A549 (cell line): ENCODE results near the gene PSMD2. TPM values are rescaled to one million over a fixed set of nuclear protein-coding genes. Genes with fewer than 3 reads are reported as not detected.
A peak's percentile ranks its signal among the peaks of the same experiment; 100 is the strongest.

ENCODE experiments used
- ATAC-seq, 2 experiments: fragments of 200-7000 bp in 1 of 2; fragments of >200 bp in 1 of 2; cut with Nextera tagmentation in 1 of 2; cut with Tn5 transposase in 1 of 2; 3 replicates each; pipeline versions ENCODE4 v1.8.0 to v1.9.1; 2018 to 2020; ENCODE audit warnings: mild to moderate bottlenecking in 1 of 2, moderate library complexity in 1 of 2
- CTCF ChIA-PET: fragments of 300-600 bp; sonication (Branson Sonifier 250); formaldehyde crosslinking; extraction: SDS; loops from one replicate; lab custom pipeline; 2021; ENCODE audit warnings: antibody characterized with exemption, inconsistent platforms; lab: Yijun Ruan, JAX
- POLR2A ChIA-PET: fragments of 350-600 bp; formaldehyde crosslinking; extraction: SDS; loops from one replicate; lab custom pipeline; 2021; ENCODE audit warnings: antibody characterized with exemption, inconsistent platforms; lab: Yijun Ruan, JAX
- DNase-seq, 2 experiments: peaks; one replicate each; pipeline versions ENCODE4 v3.0.0 to v3.0.0-alpha.2; 2011 to 2016; ENCODE audit warnings: low read depth in 1 of 2, low spot score in 1 of 2
- FAIRE-seq: peaks from 2 replicates; lab custom pipeline; 2011; peaks lifted over from hg19 to GRCh38; lab: Jason Lieb, UNC
- H3K27ac ChIP-seq, 2 experiments: fragments of >200 bp; sonication (Bioruptor Twin); formaldehyde crosslinking; 3 replicates each; pipeline ENCODE4 v1.5.1; 2016 to 2017
- H3K4me1 ChIP-seq: fragments of >200 bp; sonication (Bioruptor Twin); formaldehyde crosslinking; 3 replicates; pipeline ENCODE4 v1.6.1; 2016
- H3K4me2 ChIP-seq: fragments of >200 bp; sonication (Bioruptor Twin); formaldehyde crosslinking; 3 replicates; pipeline ENCODE4 v1.6.1; 2016
- H3K4me3 ChIP-seq: fragments of >200 bp; sonication (Bioruptor Twin); formaldehyde crosslinking; 3 replicates; pipeline ENCODE4 v1.5.1; 2016
- H3K9me3 ChIP-seq: fragments of >200 bp; sonication (Bioruptor Twin); formaldehyde crosslinking; 3 replicates; pipeline ENCODE4 v1.6.1; 2016
- ATOH8 ChIP-seq: fragments of 250-450 bp; sonication (Bioruptor Pico); IDR thresholded peaks from 2 replicates; pipeline ENCODE4 v1.5.0; 2020; ENCODE audit warnings: low read depth, mild to moderate bottlenecking, moderate library complexity
- BCL3 ChIP-seq: fragments of >200 bp; sonication (Bioruptor Twin); formaldehyde crosslinking; IDR thresholded peaks from 3 replicates; pipeline ENCODE4 v1.6.1; 2016
- BHLHE40 ChIP-seq: IDR thresholded peaks from 2 replicates; pipeline ENCODE4 v1.6.1; 2012; ENCODE audit warnings: low read depth, low read length, inconsistent platforms
- CEBPB ChIP-seq, 2 experiments: fragments of >200 bp in 1 of 2; sonication (Bioruptor Twin) in 1 of 2; formaldehyde crosslinking in 1 of 2; IDR thresholded peaks; 2 replicates each; pipeline ENCODE4 v1.6.1; 2012 to 2016
- E2F6 ChIP-seq: IDR thresholded peaks from 2 replicates; pipeline ENCODE4 v1.6.1; 2012; ENCODE audit warnings: low read depth, borderline replicate concordance
- FOSB ChIP-seq: fragments of 250-450 bp; sonication (Bioruptor Pico); IDR thresholded peaks from 2 replicates; pipeline ENCODE4 v1.5.0; 2020; ENCODE audit warnings: mild to moderate bottlenecking, moderate library complexity
- FOSL2 ChIP-seq, 2 experiments: fragments of 450-650 bp in 1 of 2; fragments of >200 bp in 1 of 2; sonication (Bioruptor Twin) in 1 of 2; formaldehyde crosslinking; IDR thresholded peaks; 2 replicates each; pipeline versions ENCODE4 v1.5.0 to v1.6.1; 2016 to 2020; ENCODE audit warnings: mild to moderate bottlenecking in 1 of 2, moderate library complexity in 1 of 2
- HDAC2 ChIP-seq: fragments of 200-600 bp; sonication (generic); IDR thresholded peaks from 2 replicates; pipeline ENCODE4 v1.6.1; 2016
- HES2 ChIP-seq: fragments of >200 bp; sonication (Bioruptor Twin); formaldehyde crosslinking; IDR thresholded peaks from 2 replicates; pipeline ENCODE4 v1.6.1; 2016
- HOXA7 ChIP-seq: fragments of 250-450 bp; sonication (Bioruptor Pico); IDR thresholded peaks from 2 replicates; pipeline ENCODE4 v1.5.0; 2020; ENCODE audit warnings: mild to moderate bottlenecking, moderate library complexity
- JUN ChIP-seq, 2 experiments: fragments of >200 bp; sonication (Bioruptor Twin); formaldehyde crosslinking; IDR thresholded peaks; 2 replicates in 1 of 2; 3 replicates in 1 of 2; pipeline ENCODE4 v1.6.1; 2016 to 2017
- JUNB ChIP-seq: fragments of >200 bp; sonication (Bioruptor Twin); formaldehyde crosslinking; IDR thresholded peaks from 2 replicates; pipeline ENCODE4 v1.6.1; 2016
- KDM5A ChIP-seq: fragments of 200-600 bp; sonication (generic); IDR thresholded peaks from 2 replicates; pipeline ENCODE4 v1.6.1; 2016; ENCODE audit warnings: antibody characterized with exemption, mild to moderate bottlenecking
- MAFK ChIP-seq: fragments of 450-650 bp; IDR thresholded peaks from 2 replicates; pipeline ENCODE4 v1.6.1; 2014; ENCODE audit not compliant: partially characterized antibody
- MAX ChIP-seq: IDR thresholded peaks from 2 replicates; pipeline ENCODE4 v1.6.1; 2012
- NFE2L2 ChIP-seq: fragments of 150-350 bp; conservative IDR thresholded peaks from 2 replicates; pipeline ENCODE4 v1.6.1; 2014; ENCODE audit warnings: low read length
- NPAS2 ChIP-seq: fragments of 250-450 bp; sonication (Bioruptor Pico); IDR thresholded peaks from 2 replicates; pipeline ENCODE4 v1.8.0; 2022; ENCODE audit warnings: mild to moderate bottlenecking, moderate library complexity, borderline replicate concordance
- PBX3 ChIP-seq: IDR thresholded peaks from 2 replicates; pipeline ENCODE4 v1.6.1; 2012
- POLR2A ChIP-seq: IDR thresholded peaks from 2 replicates; pipeline ENCODE4 v1.6.1; 2012; ENCODE audit warnings: mild to moderate bottlenecking, low read length
- POLR2AphosphoS2 ChIP-seq: conservative IDR thresholded peaks from 2 replicates; pipeline ENCODE4 v1.6.1; 2012; ENCODE audit warnings: low read length, improper control_type of control experiment, inconsistent platforms
- RAD21 ChIP-seq, 2 experiments: fragments of >200 bp in 1 of 2; sonication (Bioruptor Twin) in 1 of 2; formaldehyde crosslinking in 1 of 2; IDR thresholded peaks in 1 of 2; conservative IDR thresholded peaks in 1 of 2; 2 replicates in 1 of 2; 3 replicates in 1 of 2; pipeline ENCODE4 v1.6.1; 2012 to 2018; ENCODE audit warnings: inconsistent platforms in 1 of 2
- RFX5 ChIP-seq: fragments of 450-650 bp; IDR thresholded peaks from 2 replicates; pipeline ENCODE4 v1.7.1; 2014; ENCODE audit warnings: antibody characterized with exemption, mild to moderate bottlenecking, moderate library complexity
- RNF2 ChIP-seq: fragments of 200-600 bp; sonication (generic); IDR thresholded peaks from 2 replicates; pipeline ENCODE4 v1.6.1; 2016; ENCODE audit warnings: low read depth, mild to moderate bottlenecking, antibody characterized with exemption, moderate library complexity, borderline replicate concordance
- SMC3 ChIP-seq: fragments of >200 bp; sonication (Bioruptor Twin); formaldehyde crosslinking; IDR thresholded peaks from 3 replicates; pipeline ENCODE4 v1.6.1; 2018; ENCODE audit warnings: inconsistent platforms
- SREBF2 ChIP-seq: fragments of 450-650 bp; IDR thresholded peaks from 2 replicates; pipeline ENCODE4 v1.6.1; 2014; ENCODE audit warnings: mild to moderate bottlenecking, moderate library complexity
- USF2 ChIP-seq: fragments of 450-650 bp; IDR thresholded peaks from 2 replicates; pipeline ENCODE4 v1.6.1; 2014; ENCODE audit warnings: antibody characterized with exemption
- WGBS: methylation state at CpG from one replicate; pipeline ENCODE4 v1.1.6; 2017; ENCODE audit errors: missing lambda C conversion rate; 5-methylcytosine and 5-hydroxymethylcytosine counted together
- polyA plus RNA-seq, 4 experiments: library from polyadenylated mRNA; depleted of rRNA in 3 of 4; stranded (reverse); fragments of >200 nt; fragmentation: RNase III in 1 of 4; extraction: RNeasy Plus Mini Kit Qiagen cat#74134 plus additional on column Dnase treatment in 1 of 4; gene quantifications; 2 replicates in 3 of 4; 3 replicates in 1 of 4; pipeline ENCODE4 v1.2.3, GENCODE V29; 2011 to 2017

The PSMD2 gene
- polyA plus RNA-seq, 2 of the 4 experiments (the other 2 are of a cell fraction): 267 to 541 TPM

- TF ChIP-seq E2F6: no peak
Measured at GRCh38 chr3:184336547-184337398, 37.7 kb downstream of the PSMD2 start (continued).

GRCh38 chr3:184337399-184337714, 38.3 kb downstream of the PSMD2 start, which contains the start of gene FAM131A:
Gene FAM131A (plus strand): TSS chr3:184337600. CDS start chr3:184337631, 31 bp downstream.
- WGBS: 94% methylated on average over 6 of the region's 6 CpGs
- POLR2A ChIA-PET: no interaction called here
- CTCF ChIA-PET: interaction anchor here (1.0 to 2.6 kb wide), 5 partner anchors 12 to 32 kb away, joined by 3 to 9 read pairs (median 4); no protein-coding TSS in a partner anchor
- Histone ChIP-seq H3K4me3 (peak within 1 kb of the TSS; percentile 91), H3K27ac (peak within 1 kb of the TSS; percentile 94 to 97), H3K4me2 (peak within 1 kb of the TSS; percentile 96), H3K4me1 (peaks cover 37% of the 10 kb centered on the region; the same call in 2 of the 3 replicates), H3K9me3 (no peaks in the 10 kb centered on the region)
- no peak for TF ChIP-seq CEBPB (IDR thresholded peaks at IDR 0.05)
- no peak for TF ChIP-seq PBX3
- no peak for TF ChIP-seq POLR2A
- no peak for TF ChIP-seq BHLHE40
- no peak for TF ChIP-seq ATOH8 (CRISPR knock-in tag)
- TF ChIP-seq FOSB (CRISPR knock-in tag): no peak
- no peak for TF ChIP-seq JUN (IDR thresholded peaks at IDR 0.05)
- no peak for TF ChIP-seq BCL3
- TF ChIP-seq MAFK: no peak
- no peak for TF ChIP-seq JUNB
- TF ChIP-seq E2F6: no peak
- no peak for TF ChIP-seq POLR2AphosphoS2
- TF ChIP-seq RNF2: no peak
- no peak for TF ChIP-seq HES2
- no peak for TF ChIP-seq MAX
- no peak for TF ChIP-seq HOXA7 (CRISPR knock-in tag)
- no peak for TF ChIP-seq FOSL2 (IDR thresholded peaks at IDR 0.05)
- TF ChIP-seq FOSL2 (CRISPR knock-in tag; IDR thresholded peaks at IDR 0.05): no peak
- no peak for TF ChIP-seq HDAC2
- no peak for TF ChIP-seq NPAS2
- DNase-seq: no peak
- FAIRE-seq: no peak
- no peak for ATAC-seq

GRCh38 chr3:184337981-184338380, 38.9 kb downstream of the PSMD2 start:
- Histone ChIP-seq H3K27ac (no peak overlapping the region), H3K9me3 (no peaks in the 10 kb centered on the region), H3K4me2 (no peak overlapping the region), H3K4me1 (peaks cover 34% of the 10 kb centered on the region; the same call in 2 of the 3 replicates), H3K4me3 (no peak overlapping the region)
- ATAC-seq: no peak
- DNase-seq: no peak
- WGBS: 72% methylated on average over 7 of the region's 7 CpGs
- POLR2A ChIA-PET: no interaction called here
- CTCF ChIA-PET: interaction anchor here (1.0 to 2.6 kb wide), 4 partner anchors 11 to 32 kb away, joined by 3 to 9 read pairs (median 6); no protein-coding TSS in a partner anchor
- no peak for FAIRE-seq
- TF ChIP-seq PBX3 (no peak), RAD21 (conservative IDR thresholded peaks at IDR 0.05 in 1 of 2, IDR thresholded peaks at IDR 0.05 in 1 of 2) (no peak), NFE2L2 (no peak), USF2 (no peak), ATOH8 (CRISPR knock-in tag) (no peak), KDM5A (no peak), SREBF2 (no peak), HES2 (no peak), BHLHE40 (no peak), RNF2 (no peak), SMC3 (no peak), RFX5 (no peak)
